Tibial nerve (tissue), 4 donors: Measurements from ENCODE around the gene SUCO.

ENCODE experiments used
- EP300 ChIP-seq, 2 donors: sonication (generic); formaldehyde crosslinking; IDR thresholded peaks; one replicate each; pipeline ENCODE4 v1.6.1; 2017; ENCODE audit warnings: antibody characterized with exemption in 2 of 2, mild to moderate bottlenecking in 1 of 2
- POLR2A ChIP-seq, 2 donors: fragments of 450-650 bp; IDR thresholded peaks; one replicate each; pipeline ENCODE4 v1.6.1; 2017; ENCODE audit warnings: antibody characterized with exemption in 2 of 2, mild to moderate bottlenecking in 2 of 2, moderate library complexity in 2 of 2
- TF ChIP-seq, protein P1 (sequence below), 5 experiments: fragments of 200-600 bp in 3 of 5; fragments of 450-650 bp in 2 of 5; sonication (generic) in 3 of 5; IDR thresholded peaks; one replicate each; pipeline ENCODE4 v1.5.1; 2016 to 2019; ENCODE audit warnings: antibody characterized with exemption in 5 of 5, mild to moderate bottlenecking in 3 of 5, moderate library complexity in 2 of 5

DNA sequence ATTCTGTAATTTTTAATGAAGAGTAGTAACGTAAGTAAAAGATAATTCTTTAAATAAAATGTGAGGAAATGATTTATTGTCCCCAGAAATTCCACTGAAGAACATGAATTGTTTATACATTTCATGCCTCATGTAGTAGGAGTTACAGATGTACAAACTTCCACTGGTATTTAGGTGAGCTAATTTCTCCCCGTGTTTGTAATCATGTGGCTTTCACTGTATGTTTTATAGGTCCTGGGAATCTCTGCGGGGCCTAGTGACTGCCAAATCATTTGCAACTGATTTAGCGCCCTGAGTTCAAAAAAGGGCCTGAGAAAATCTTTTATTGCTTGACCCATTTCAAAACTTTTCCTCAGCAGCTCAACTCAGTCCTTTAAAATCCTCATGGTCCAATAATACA lies 95.5 kb downstream of the SUCO start:
- TF ChIP-seq, protein P1, sequence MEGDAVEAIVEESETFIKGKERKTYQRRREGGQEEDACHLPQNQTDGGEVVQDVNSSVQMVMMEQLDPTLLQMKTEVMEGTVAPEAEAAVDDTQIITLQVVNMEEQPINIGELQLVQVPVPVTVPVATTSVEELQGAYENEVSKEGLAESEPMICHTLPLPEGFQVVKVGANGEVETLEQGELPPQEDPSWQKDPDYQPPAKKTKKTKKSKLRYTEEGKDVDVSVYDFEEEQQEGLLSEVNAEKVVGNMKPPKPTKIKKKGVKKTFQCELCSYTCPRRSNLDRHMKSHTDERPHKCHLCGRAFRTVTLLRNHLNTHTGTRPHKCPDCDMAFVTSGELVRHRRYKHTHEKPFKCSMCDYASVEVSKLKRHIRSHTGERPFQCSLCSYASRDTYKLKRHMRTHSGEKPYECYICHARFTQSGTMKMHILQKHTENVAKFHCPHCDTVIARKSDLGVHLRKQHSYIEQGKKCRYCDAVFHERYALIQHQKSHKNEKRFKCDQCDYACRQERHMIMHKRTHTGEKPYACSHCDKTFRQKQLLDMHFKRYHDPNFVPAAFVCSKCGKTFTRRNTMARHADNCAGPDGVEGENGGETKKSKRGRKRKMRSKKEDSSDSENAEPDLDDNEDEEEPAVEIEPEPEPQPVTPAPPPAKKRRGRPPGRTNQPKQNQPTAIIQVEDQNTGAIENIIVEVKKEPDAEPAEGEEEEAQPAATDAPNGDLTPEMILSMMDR (IDR thresholded peaks at IDR 0.05) = no peak
- TF ChIP-seq POLR2A (IDR thresholded peaks at IDR 0.05) (no peak), EP300 (IDR thresholded peaks at IDR 0.05) (no peak)
